Keratinocyte (primary cell): ENCODE data around the gene SHANK1. TPM values are rescaled to one million over a fixed set of nuclear protein-coding genes. Genes with fewer than 3 reads are reported as not detected.

Experiments
- DNase-seq: peaks from one replicate; pipeline ENCODE4 v3.0.0-alpha.2; 2011; ENCODE audit warnings: low read depth, missing footprints, low spot score
- FAIRE-seq: peaks from 2 replicates; lab custom pipeline; 2011; peaks lifted over from hg19 to GRCh38; lab: Jason Lieb, UNC
- H2AFZ ChIP-seq: 2 replicates; pipeline ENCODE4 v1.6.0; 2012; ENCODE audit warnings: low read length, control low read depth, inconsistent platforms; ENCODE audit not compliant: control insufficient read depth
- H3K27ac ChIP-seq: 2 replicates; pipeline ENCODE4 v1.5.1; 2011; ENCODE audit warnings: low read length; ENCODE audit not compliant: control insufficient read depth, insufficient read depth
- H3K27me3 ChIP-seq: 3 replicates; pipeline ENCODE4 v1.6.0; 2011; ENCODE audit warnings: low read length; ENCODE audit not compliant: control insufficient read depth, insufficient read depth; ENCODE audit errors: extremely low read depth
- H3K36me3 ChIP-seq, 2 experiments: 2 replicates in 1 of 2; 3 replicates in 1 of 2; pipeline ENCODE4 v1.5.1; 2011; ENCODE audit warnings: low read length in 2 of 2, mild to moderate bottlenecking in 1 of 2; ENCODE audit not compliant: control insufficient read depth in 2 of 2, insufficient read depth in 2 of 2; ENCODE audit errors: extremely low read depth in 1 of 2
- H3K4me1 ChIP-seq: 3 replicates; pipeline ENCODE4 v1.5.1; 2011; ENCODE audit warnings: low read length; ENCODE audit not compliant: control insufficient read depth, insufficient read depth; ENCODE audit errors: extremely low read depth
- H3K4me2 ChIP-seq: 3 replicates; pipeline ENCODE4 v1.6.0; 2011; ENCODE audit warnings: low read depth, low read length; ENCODE audit not compliant: control insufficient read depth, insufficient read depth; ENCODE audit errors: extremely low read depth
- H3K4me3 ChIP-seq, 3 experiments: fragments of 200-600 bp in 1 of 3; sonication (generic) in 1 of 3; 2 replicates in 2 of 3; 3 replicates in 1 of 3; pipeline ENCODE4 v1.5.1; 2011 to 2016; ENCODE audit warnings: low read length in 3 of 3, mild to moderate bottlenecking in 3 of 3, control low read depth in 2 of 3, inconsistent platforms in 1 of 3, low read depth in 1 of 3, mixed read lengths in 1 of 3, mixed run types in 1 of 3, moderate library complexity in 1 of 3; ENCODE audit not compliant: control insufficient read depth in 2 of 3, insufficient read depth in 2 of 3; ENCODE audit errors: extremely low read depth in 1 of 3
- H3K79me2 ChIP-seq: 2 replicates; pipeline ENCODE4 v1.6.0; 2012; ENCODE audit warnings: low read length; ENCODE audit not compliant: control insufficient read depth, insufficient read depth
- H3K9ac ChIP-seq: 3 replicates; pipeline ENCODE4 v1.6.0; 2011; ENCODE audit warnings: low read length; ENCODE audit not compliant: control insufficient read depth, insufficient read depth; ENCODE audit errors: extremely low read depth
- H3K9me1 ChIP-seq: 3 replicates; pipeline ENCODE4 v1.6.0; 2011; ENCODE audit warnings: low read length; ENCODE audit not compliant: control insufficient read depth, insufficient read depth; ENCODE audit errors: extremely low read depth
- H3K9me3 ChIP-seq: 2 replicates; pipeline ENCODE4 v1.5.1; 2012; ENCODE audit warnings: low read depth, low read length; ENCODE audit not compliant: control insufficient read depth
- H4K20me1 ChIP-seq: 3 replicates; pipeline ENCODE4 v1.6.0; 2011; ENCODE audit warnings: low read length; ENCODE audit not compliant: control insufficient read depth, insufficient read depth; ENCODE audit errors: extremely low read depth
- EZH2 ChIP-seq: IDR thresholded peaks from one replicate; pipeline ENCODE4 v1.6.1; 2012; ENCODE audit warnings: inconsistent platforms, mild to moderate bottlenecking, low read length, moderate library complexity
- dilution Hi-C: fragments of 300-500 bp; cut with MboI; formaldehyde crosslinking; loops from one replicate; pipeline ENCODE4 v1.7.0; 2020; ENCODE audit warnings: low sequenced_read_pairs; ENCODE audit not compliant: extremely low pct_ligation_motif_present
- polyA plus RNA-seq, 5 experiments: library from polyadenylated mRNA; depleted of rRNA in 3 of 5; stranded (reverse) in 3 of 5; stranded (forward) in 1 of 5; unstranded in 1 of 5; fragments of >200 nt; gene quantifications; 1 replicate in 1 of 5; 2 replicates in 3 of 5; 3 replicates in 1 of 5; pipeline versions ENCODE4 v1.2.1 to v1.2.3, GENCODE V29; 2011 to 2012; ENCODE audit warnings: missing spikeins in 2 of 5, low read depth in 1 of 5, low replicate concordance in 1 of 5
- TF ChIP-seq, protein P1 (sequence below), 3 experiments: IDR thresholded peaks in 1 of 3; conservative IDR thresholded peaks in 1 of 3; optimal IDR thresholded peaks in 1 of 3; 2 replicates in 2 of 3; 3 replicates in 1 of 3; pipeline versions ENCODE3 to v1.5.1; 2011; ENCODE audit warnings: low read length in 3 of 3, mild to moderate bottlenecking in 3 of 3, moderate library complexity in 2 of 3, control low read depth in 1 of 3, inconsistent platforms in 1 of 3; ENCODE audit not compliant: insufficient read depth in 2 of 3; ENCODE audit errors: extremely low read depth in 1 of 3

SHANK1 gene
- polyA plus RNA-seq, 1 donor (not counting 4 experiments of a cell fraction or from before 2014, with no cell fraction given), result 0.51 TPM

DNA sequence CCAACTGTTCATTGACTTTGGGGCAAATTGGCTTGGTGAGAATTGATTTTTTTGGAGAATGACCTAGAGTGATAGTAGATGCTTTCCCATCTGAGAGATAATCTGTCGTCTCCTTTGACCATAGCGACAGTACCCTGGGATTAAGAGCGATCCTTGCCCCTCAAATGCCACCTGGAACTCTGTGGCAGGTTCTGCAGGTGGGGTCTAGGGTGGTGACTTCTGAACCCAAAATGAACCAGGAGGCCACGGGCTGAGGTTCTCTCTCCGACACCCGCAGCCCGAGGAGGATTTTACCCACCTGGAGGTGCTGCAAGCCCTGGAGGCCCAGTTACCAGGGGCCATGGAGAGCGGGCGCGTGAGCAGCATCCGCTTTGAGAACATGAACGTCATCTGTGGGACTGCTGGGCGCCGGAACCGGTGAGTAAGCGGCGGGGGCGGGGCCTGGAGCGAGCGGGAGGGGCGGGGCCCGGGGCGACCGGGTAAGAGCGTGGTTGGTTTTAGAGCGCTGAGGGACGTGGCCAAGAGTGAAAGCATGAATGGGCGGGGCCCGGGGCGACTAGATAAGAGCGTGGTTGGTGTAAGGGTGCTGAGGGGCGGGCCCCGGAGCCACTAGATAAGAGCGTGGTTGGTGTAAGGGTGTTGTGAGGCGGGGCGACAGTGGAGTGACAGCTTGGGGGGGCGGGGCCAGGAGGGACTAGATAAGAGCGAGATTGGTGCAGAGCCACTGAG lies 61.7 kb downstream of the SHANK1 start:
- Histone ChIP-seq H3K27me3 (peaks cover 7% of the 10 kb centered on the region), H4K20me1 (no peaks in the 10 kb centered on the region), H3K9ac (no peak overlapping the region), H2AFZ (peak overlapping the region; percentile 15), H3K4me3 (peak overlapping the region in 1 of 3 experiments; percentile 37), H3K4me2 (peak overlapping the region; percentile 12), H3K9me1 (no peaks in the 10 kb centered on the region), H3K79me2 (no peaks in the 10 kb centered on the region), H3K9me3 (no peaks in the 10 kb centered on the region), H3K4me1 (no peaks in the 10 kb centered on the region), H3K36me3 (no peaks in the 10 kb centered on the region), H3K27ac (no peak overlapping the region)
- TF ChIP-seq, protein P1, sequence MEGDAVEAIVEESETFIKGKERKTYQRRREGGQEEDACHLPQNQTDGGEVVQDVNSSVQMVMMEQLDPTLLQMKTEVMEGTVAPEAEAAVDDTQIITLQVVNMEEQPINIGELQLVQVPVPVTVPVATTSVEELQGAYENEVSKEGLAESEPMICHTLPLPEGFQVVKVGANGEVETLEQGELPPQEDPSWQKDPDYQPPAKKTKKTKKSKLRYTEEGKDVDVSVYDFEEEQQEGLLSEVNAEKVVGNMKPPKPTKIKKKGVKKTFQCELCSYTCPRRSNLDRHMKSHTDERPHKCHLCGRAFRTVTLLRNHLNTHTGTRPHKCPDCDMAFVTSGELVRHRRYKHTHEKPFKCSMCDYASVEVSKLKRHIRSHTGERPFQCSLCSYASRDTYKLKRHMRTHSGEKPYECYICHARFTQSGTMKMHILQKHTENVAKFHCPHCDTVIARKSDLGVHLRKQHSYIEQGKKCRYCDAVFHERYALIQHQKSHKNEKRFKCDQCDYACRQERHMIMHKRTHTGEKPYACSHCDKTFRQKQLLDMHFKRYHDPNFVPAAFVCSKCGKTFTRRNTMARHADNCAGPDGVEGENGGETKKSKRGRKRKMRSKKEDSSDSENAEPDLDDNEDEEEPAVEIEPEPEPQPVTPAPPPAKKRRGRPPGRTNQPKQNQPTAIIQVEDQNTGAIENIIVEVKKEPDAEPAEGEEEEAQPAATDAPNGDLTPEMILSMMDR (optimal IDR thresholded peaks at IDR 0.05 in 1 of 3, IDR thresholded peaks at IDR 0.05 in 1 of 3, conservative IDR thresholded peaks at IDR 0.05 in 1 of 3; ENCODE audit: extremely low read depth in 1 of 3, insufficient read depth in 2 of 3, low read length in 3 of 3), result no peak
- no peak for TF ChIP-seq EZH2
- dilution Hi-C loops, result no loop called here
- no peak for FAIRE-seq
- peak; percentile 42 for DNase-seq

DNA sequence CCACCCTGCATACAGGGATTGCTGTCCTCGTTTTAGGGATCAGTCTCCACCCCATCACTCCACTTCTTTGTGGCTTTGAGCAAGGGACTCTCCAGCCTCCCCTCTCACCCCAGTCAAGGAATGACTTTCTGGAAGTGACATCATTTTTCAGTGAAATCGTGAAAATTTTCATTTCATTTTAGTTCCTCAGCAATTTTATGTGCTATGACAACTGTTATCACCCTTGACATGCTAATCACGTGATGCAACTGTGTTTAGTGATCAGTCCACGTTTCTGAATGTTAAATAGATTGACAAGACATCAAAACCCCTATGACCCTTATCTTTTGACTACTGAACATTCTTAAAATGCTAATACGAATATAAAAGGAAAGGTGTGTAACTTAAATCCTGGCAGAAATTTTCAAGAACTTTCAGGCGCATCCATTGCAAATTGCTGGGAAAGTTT lies 62.4 kb downstream of the SHANK1 start:
- Histone ChIP-seq H3K79me2 (no peaks in the 10 kb centered on the region), H4K20me1 (no peaks in the 10 kb centered on the region), H3K4me2 (no peak overlapping the region), H3K27me3 (peaks cover 7% of the 10 kb centered on the region), H3K36me3 (no peaks in the 10 kb centered on the region), H3K4me3 (no peak overlapping the region), H3K4me1 (no peaks in the 10 kb centered on the region), H3K9me1 (no peaks in the 10 kb centered on the region), H3K9ac (no peak overlapping the region), H2AFZ (no peak overlapping the region), H3K9me3 (no peaks in the 10 kb centered on the region), H3K27ac (no peak overlapping the region)
- DNase-seq (no peak), FAIRE-seq (no peak)
- TF ChIP-seq, protein P1 (optimal IDR thresholded peaks at IDR 0.05 in 1 of 3, IDR thresholded peaks at IDR 0.05 in 1 of 3, conservative IDR thresholded peaks at IDR 0.05 in 1 of 3; ENCODE audit: extremely low read depth in 1 of 3, insufficient read depth in 2 of 3, low read length in 3 of 3), result no peak
- TF ChIP-seq EZH2, result no peak
- dilution Hi-C loops, result no loop called here
